GM23338 (cell line): ENCODE measurements around the gene KDM4B. TPM values are rescaled to one million over a fixed set of nuclear protein-coding genes. Genes with fewer than 3 reads are reported as not detected.

Experiments
- ATAC-seq: fragments of 200-7000 bp; cut with Tn5 transposase; 3 replicates; pipeline ENCODE4 v1.9.1; 2020
- DNase-seq: peaks from one replicate; pipeline ENCODE4 v3.0.0-alpha.2; 2015; ENCODE audit warnings: low spot score
- H2AFZ ChIP-seq: fragments of 200-600 bp; sonication (generic); 2 replicates; pipeline ENCODE4 v1.8.0; 2016; ENCODE audit warnings: antibody characterized with exemption, mild to moderate bottlenecking, moderate library complexity
- H3F3A ChIP-seq: fragments of 200-600 bp; sonication (generic); replicated peaks from 2 replicates; pipeline ENCODE4 v1.8.0; 2017; ENCODE audit warnings: antibody characterized with exemption, mixed run types, low read depth
- H3K27ac ChIP-seq: fragments of 200-600 bp; sonication (generic); 2 replicates; pipeline ENCODE4 v1.6.1; 2016; ENCODE audit warnings: low read depth
- H3K27me3 ChIP-seq: fragments of 200-600 bp; sonication (generic); 2 replicates; pipeline ENCODE4 v1.8.0; 2016; ENCODE audit warnings: mild to moderate bottlenecking, mixed run types, moderate library complexity; ENCODE audit not compliant: insufficient read depth
- H3K36me3 ChIP-seq: fragments of 200-600 bp; sonication (generic); 2 replicates; pipeline ENCODE4 v1.8.0; 2016; ENCODE audit warnings: mild to moderate bottlenecking; ENCODE audit not compliant: insufficient read depth
- H3K4me1 ChIP-seq: fragments of 200-600 bp; sonication (generic); 2 replicates; pipeline ENCODE4 v1.8.0; 2016; ENCODE audit warnings: mild to moderate bottlenecking, moderate library complexity; ENCODE audit not compliant: insufficient read depth
- H3K4me2 ChIP-seq: fragments of 200-600 bp; sonication (generic); 2 replicates; pipeline ENCODE4 v1.7.1; 2017; ENCODE audit warnings: mixed run types
- H3K4me3 ChIP-seq: fragments of 200-600 bp; sonication (generic); 2 replicates; pipeline ENCODE4 v1.6.1; 2016; ENCODE audit warnings: mixed run types
- H3K79me2 ChIP-seq: fragments of 200-600 bp; sonication (generic); replicated peaks from 2 replicates; pipeline ENCODE4 v1.8.0; 2017; ENCODE audit warnings: mild to moderate bottlenecking; ENCODE audit not compliant: insufficient read depth
- H3K9me2 ChIP-seq: fragments of 200-600 bp; sonication (generic); 2 replicates; pipeline ENCODE4 v1.8.0; 2017; ENCODE audit not compliant: insufficient read depth
- H4K20me1 ChIP-seq: fragments of 200-600 bp; sonication (generic); replicated peaks from 2 replicates; pipeline ENCODE4 v1.8.0; 2017; ENCODE audit warnings: mild to moderate bottlenecking; ENCODE audit not compliant: insufficient read depth
- H3K27ac Mint-ChIP-seq: 2 replicates; pipeline ENCODE4 v1.8.0; 2020; ENCODE audit warnings: inconsistent platforms, mild to moderate bottlenecking, moderate library complexity, mixed read lengths
- H3K27me3 Mint-ChIP-seq: 3 replicates; pipeline ENCODE4 v1.8.0; 2022; ENCODE audit warnings: low read depth, mild to moderate bottlenecking, moderate library complexity, mixed read lengths, inconsistent platforms; ENCODE audit not compliant: insufficient read depth, poor library complexity
- H3K36me3 Mint-ChIP-seq: 3 replicates; pipeline ENCODE4 v1.8.0; 2021; ENCODE audit warnings: low read depth, mild to moderate bottlenecking, inconsistent platforms, moderate library complexity, mixed read lengths
- H3K4me1 Mint-ChIP-seq: 3 replicates; pipeline ENCODE4 v1.8.0; 2020; ENCODE audit warnings: mild to moderate bottlenecking, inconsistent platforms, mixed read lengths
- H3K4me3 Mint-ChIP-seq: 3 replicates; pipeline ENCODE4 v1.8.0; 2021; ENCODE audit warnings: moderate library complexity, mild to moderate bottlenecking, inconsistent platforms, mixed read lengths
- H3K9me3 Mint-ChIP-seq: 3 replicates; pipeline ENCODE4 v1.8.0; 2020; ENCODE audit warnings: moderate library complexity, mild to moderate bottlenecking, inconsistent platforms, mixed read lengths
- ETS1 ChIP-seq: IDR thresholded peaks from 2 replicates; pipeline ENCODE4 v1.6.1; 2016; ENCODE audit warnings: antibody characterized with exemption
- EZH2 ChIP-seq: fragments of 200-600 bp; sonication (generic); IDR thresholded peaks from one replicate; pipeline ENCODE4 v1.8.0; 2017; ENCODE audit warnings: antibody characterized with exemption, mild to moderate bottlenecking, low read depth; ENCODE audit not compliant: unreplicated experiment
- JUNB ChIP-seq: IDR thresholded peaks from one replicate; pipeline ENCODE4 v1.6.1; 2016; ENCODE audit warnings: antibody characterized with exemption; ENCODE audit not compliant: unreplicated experiment
- NANOG ChIP-seq: IDR thresholded peaks from 2 replicates; pipeline ENCODE4 v1.6.1; 2016; ENCODE audit warnings: antibody characterized with exemption, borderline replicate concordance
- POLR2AphosphoS5 ChIP-seq: IDR thresholded peaks from 2 replicates; pipeline ENCODE4 v1.6.1; 2016; ENCODE audit warnings: antibody characterized with exemption, low read depth
- REST ChIP-seq: IDR thresholded peaks from one replicate; pipeline ENCODE4 v1.6.1; 2018; ENCODE audit warnings: antibody characterized with exemption; ENCODE audit not compliant: unreplicated experiment
- STAT1 ChIP-seq: IDR thresholded peaks from one replicate; pipeline ENCODE4 v1.6.1; 2016; ENCODE audit warnings: antibody characterized with exemption; ENCODE audit not compliant: unreplicated experiment
- ZNF462 ChIP-seq: fragments of 250-450 bp; sonication (Bioruptor Pico); IDR thresholded peaks from 2 replicates; pipeline ENCODE4 v1.5.0; 2020; ENCODE audit warnings: mild to moderate bottlenecking, moderate library complexity
- polyA plus RNA-seq: library from polyadenylated mRNA; unstranded; fragments of >200 nt; fragmentation: Nextera tagmentation; extraction: Ambion mirVana; gene quantifications from 2 replicates; pipeline ENCODE4 v1.2.1, GENCODE V29; 2016
- total RNA-seq: library from RNA; depleted of rRNA; stranded (reverse); fragments of >200 nt; shearing (Covaris generic); gene quantifications from 2 replicates; pipeline ENCODE4 v1.2.3, GENCODE V29; 2014

The KDM4B gene
- total and polyA plus RNA-seq, 2 experiments from 2014 or later: 9.1 to 27.6 TPM

- no peak for TF ChIP-seq ZNF462 (CRISPR knock-in tag)
- TF ChIP-seq STAT1: no peak
- no peak for TF ChIP-seq NANOG
- no peak for TF ChIP-seq ETS1
- no peak for TF ChIP-seq EZH2
Observed at GRCh38 chr19:5181329-5181728, 212.4 kb downstream of the KDM4B start (continued).

- Histone ChIP-seq H3K4me2 (no peak overlapping the region), H4K20me1 (no peaks in the 10 kb centered on the region), H3K9me2 (no peaks in the 10 kb centered on the region), H3K36me3 (no peaks in the 10 kb centered on the region), H3K79me2 (no peaks in the 10 kb centered on the region), H2AFZ (no peak overlapping the region), H3K4me1 (no peaks in the 10 kb centered on the region), H3K27ac (no peak overlapping the region), H3F3A (no peaks in the 10 kb centered on the region), H3K4me3 (no peak overlapping the region), H3K27me3 (no peaks in the 10 kb centered on the region)
- H3K27ac Mint-ChIP-seq: no peak overlapping the region
- H3K4me3 Mint-ChIP-seq: no peak overlapping the region
- ATAC-seq (no peak), DNase-seq (no peak)
- no peaks in the 10 kb centered on the region; the same call in 2 of the 3 replicates for H3K9me3 Mint-ChIP-seq
- no peaks in the 10 kb centered on the region for H3K36me3 Mint-ChIP-seq
- peaks cover 6% of the 10 kb centered on the region for H3K27me3 Mint-ChIP-seq
- H3K4me1 Mint-ChIP-seq: no peaks in the 10 kb centered on the region
- TF ChIP-seq JUNB: no peak
- TF ChIP-seq EZH2: no peak
- TF ChIP-seq REST: no peak
- TF ChIP-seq STAT1: no peak
- no peak for TF ChIP-seq POLR2AphosphoS5
Observed at GRCh38 chr19:5182751-5183150, 213.8 kb downstream of the KDM4B start.
